ENCODE measurements around the gene TMC1.
A peak's percentile ranks its signal among the peaks of the same experiment; 100 is the strongest.
"Not testable (repeated sequence)": the region's sequence is repeated elsewhere in the genome, so short reads cannot be mapped to it uniquely, and the experiment has no call there.

The TMC1 gene

DNA sequence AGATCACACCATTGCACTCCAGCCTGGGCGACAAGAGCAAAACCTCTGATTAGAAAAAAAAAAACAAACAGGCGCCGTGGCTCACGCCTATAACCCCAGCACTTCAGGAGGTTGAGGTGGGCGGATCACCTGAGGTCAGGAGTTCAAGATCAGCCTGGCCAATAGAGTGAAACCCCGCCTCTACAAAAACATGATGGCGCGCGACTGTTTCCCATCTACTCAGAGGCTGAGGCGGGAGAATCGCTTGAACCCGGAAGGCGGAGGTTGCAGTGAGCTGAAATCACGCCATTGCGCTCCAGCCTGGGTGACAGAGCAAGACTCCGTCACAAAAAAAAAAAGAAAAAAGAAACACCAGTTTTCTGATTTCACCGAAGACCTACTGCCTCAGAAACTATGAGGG, at the start of gene TMC1:
Gene TMC1, plus strand, starts transcription at position 193 of the 400 bp plus-strand sequence. CDS start 127,041 bp downstream, outside the sequence.
- DNase-seq (ENCODE audit: low spot score), result not testable (repeated sequence)

DNA sequence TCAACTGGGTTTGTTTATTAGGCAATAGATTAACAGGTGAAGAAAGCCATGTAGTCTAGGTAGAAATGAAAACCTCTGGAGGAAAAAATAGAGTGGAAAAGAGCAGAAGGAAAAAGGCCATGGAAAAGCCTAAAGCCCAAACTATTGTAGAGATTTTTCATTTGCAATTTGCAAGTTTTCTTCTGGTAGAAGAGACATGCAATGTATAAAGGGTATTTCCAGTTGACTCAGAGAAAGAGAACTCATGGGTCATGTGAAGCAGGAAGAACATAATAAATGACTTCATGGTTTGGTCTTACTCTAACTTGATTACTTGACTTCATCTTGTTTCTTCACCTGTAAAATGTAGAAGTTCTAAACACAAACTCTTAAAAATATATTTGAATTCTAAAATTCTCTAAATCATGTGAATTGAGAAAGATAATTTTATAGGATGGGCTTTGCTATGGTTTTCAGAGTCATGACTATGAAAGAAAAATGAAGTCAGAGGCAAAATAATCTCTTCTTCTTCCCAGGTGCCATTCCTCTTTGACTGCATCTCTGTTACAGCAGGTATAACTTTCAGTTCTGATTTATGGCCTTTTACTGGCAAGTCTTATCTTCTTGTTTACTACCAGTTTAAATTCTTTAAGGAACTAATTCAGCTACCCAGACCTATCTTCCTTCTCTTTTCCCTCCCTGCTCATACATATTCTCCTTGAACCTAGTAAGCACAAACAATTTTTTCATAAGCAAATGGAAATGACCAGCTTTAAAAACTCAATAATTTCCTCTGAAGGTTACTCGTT, 47.7 kb upstream of the TMC1 start:
- DNase-seq (ENCODE audit: low spot score), result no peak

DNA sequence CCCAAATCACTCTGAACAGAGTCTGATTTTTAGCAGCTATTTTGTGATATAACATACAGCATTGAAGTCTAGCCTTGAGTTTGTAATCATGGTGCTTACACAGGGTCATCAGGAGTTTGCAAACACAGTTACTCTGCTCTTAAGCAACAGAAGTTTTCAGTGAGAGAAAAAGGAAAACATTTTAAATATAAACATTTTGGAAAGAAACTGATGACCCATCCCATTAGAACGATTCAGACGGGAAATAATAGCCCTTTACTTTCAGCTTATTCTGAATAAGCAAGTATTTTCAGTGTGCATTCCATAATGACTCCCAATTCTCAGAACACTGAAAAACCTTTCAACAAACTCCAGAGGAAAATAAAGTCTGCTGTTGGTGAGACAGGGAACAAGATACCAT, 46.7 kb upstream of the TMC1 start:
- DNase-seq (ENCODE audit: low spot score), result no peak

DNA sequence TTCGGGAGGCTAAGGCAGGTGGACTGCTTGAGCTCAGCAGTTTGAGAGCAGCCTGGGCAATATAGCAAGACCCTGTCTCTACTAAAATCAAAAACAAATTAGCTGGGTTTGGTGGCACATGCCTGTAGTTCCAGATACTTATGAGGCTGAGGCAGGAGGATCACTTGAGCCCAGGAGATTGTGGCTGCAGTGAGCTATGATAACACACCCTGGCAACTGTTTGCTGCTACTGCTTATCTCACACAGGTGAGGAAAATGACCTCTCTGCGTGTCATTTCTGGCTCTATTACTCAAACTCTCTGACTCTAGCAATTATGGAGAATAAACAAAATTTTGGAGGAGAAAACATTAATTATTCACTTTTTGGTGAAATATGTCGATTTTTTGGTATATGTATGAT, 45.3 kb upstream of the TMC1 start:
- DNase-seq (ENCODE audit: low spot score), result no peak

DNA sequence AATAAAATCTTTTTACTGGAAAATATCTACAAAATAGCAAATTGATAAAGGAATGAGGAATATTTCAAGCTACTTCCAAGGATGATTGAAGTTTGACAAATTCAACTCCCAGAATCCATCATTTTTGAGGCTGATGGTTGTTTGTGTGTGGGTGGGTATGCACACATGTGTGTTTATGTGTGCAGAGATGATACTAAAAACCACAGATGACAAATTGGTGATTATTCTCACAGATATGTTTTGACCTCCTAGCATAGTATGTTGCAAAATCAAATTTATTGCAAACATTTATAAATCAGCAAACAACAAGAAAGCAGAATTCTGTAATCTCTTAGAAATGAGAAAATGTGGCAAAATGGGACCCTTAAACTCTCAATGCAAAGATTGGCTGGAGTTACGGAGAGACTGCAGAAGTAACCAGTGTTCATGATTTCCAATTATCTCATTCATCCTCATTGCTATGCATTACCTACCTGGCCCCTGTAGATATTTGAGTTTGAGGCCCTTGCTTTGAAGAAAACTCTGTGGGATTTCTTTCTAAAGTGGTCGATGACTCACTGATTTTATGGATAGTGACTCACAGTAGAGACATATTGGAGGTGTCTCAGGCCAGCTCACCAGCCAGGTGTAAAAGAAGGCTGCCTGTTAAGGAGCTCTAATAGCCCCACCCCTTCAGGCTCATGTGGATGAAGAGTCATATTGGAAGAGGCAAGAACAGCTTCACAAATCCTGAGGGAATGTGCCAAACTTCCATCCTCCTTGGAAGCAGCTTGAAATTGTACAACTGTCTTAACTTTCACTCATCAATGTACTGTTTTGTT, 44.6 kb upstream of the TMC1 start:
- DNase-seq (ENCODE audit: low spot score), result peak; percentile 18

DNA sequence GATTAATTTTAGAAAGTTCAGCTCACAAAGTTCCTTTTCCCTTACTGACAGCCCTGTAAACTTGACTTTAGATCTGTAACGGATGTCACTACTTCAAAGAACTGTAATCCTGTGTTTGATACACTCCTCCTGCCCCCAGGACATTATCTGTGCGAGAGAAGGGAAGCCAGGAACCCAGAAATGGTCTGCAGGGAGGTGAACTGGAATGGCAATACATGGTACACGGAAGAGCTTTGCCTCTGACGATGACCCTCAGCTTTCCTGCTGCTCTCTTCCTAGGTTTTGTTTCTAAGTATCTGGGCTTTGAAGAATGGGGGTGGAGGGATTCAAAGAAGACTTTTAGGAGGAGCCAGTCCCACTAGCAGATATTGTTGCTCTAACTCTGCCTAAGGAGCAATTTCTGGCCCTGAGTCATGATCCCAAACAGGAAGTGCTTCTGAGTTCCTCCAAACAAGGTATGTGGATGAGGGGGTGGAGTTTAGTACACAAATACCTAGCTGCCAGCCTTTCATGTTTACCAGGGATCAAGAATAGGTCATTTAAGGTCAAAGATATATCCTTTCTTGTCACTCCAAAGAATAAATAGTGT, 43.4 kb upstream of the TMC1 start:
- peak; percentile 70 for DNase-seq (ENCODE audit: low spot score)

DNA sequence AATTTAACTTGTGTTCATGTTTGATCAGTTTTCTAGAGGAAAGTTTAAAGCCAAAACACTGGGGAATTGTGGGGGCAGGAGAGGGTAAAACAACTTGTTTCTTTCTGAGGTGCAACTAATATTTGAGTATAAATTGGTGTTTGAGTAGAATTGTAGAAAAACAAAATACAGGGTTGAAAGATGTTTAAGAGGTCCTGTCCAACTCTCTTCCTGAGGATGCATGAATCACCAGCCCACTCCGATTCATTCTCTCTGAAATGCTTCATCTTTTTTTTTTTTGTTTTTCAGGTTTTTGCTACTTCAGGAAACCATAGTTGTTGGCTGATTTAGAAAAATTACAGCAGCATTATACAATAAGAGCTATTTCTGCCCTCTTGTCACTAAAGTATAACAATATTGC, 42.4 kb upstream of the TMC1 start:
- peak; percentile 17 for DNase-seq (ENCODE audit: low spot score)

DNA sequence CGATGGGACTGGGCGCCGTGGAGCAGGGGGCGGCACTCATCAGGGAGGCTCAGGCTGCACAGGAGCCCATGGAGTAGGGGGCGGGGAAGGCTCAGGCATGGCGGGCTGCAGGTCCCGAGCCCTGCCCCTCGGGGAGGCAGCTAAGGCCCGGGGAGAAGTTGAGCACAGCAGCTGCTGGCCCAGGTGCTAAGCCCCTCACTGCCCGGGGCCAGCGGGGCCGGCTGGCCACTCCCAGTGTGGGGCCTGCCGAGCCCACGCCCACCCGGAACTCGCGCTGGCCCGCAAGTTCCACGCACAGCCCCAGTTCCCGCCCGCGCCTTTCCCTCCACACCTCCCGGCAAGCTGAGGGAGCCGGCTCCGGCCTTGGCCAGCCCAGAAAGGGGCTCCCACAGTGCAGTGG, 41.1 kb upstream of the TMC1 start:
- DNase-seq (ENCODE audit: low spot score), result not testable (repeated sequence)

DNA sequence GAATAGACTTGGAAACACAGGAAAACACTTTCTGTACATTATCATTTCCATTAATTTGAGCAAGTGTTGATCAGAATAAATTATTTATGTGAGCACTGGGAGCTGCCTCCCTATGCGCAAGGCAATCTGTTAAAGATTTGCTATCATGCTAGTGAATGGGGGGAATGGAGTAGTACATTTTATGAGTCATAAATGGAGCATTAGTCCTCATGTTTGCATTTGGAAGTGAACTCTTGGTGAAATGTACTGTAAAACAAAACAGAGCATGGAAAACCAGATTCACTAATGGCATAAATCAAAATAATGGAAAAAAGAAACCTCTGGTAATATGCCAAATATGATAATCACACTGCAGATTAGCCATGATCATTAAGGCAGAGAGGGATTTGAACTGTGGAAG, 40.5 kb upstream of the TMC1 start:
- DNase-seq (ENCODE audit: low spot score), result no peak

DNA sequence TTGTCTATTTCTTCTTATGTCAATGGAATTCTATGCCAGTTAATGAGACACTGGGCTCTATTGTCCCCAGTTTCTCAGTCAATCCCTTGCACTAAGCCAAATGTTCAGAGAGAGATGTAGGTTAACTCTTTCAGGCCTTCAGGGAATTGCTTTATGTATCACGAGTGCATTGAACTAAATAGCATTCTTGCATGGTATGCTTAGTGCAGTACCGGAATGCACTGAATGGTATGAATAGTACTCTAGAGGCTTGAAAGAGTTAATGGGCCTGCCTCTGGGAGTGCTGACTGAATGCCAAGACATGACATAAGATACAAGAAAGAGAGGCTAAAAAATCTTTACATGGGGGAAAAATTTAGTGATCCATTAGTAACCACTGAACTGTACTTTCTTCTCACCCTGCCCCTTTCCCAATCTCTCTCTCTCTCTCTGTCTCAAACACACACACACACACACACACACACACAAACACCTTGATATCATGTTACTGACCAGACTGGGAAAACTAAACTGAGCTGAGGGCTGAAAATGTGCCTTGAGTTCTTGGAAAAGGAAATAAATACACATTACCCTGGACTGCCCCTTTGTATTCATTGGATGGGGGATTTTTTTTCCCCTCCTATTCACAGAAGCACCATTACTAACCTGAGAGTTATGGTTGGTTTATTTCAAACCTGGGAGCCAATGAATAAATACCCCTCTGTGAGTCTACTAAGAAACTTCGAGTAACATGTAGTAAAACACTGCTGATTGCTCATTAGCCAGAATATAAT, 35.4 kb upstream of the TMC1 start:
- no peak for DNase-seq (ENCODE audit: low spot score)

DNA sequence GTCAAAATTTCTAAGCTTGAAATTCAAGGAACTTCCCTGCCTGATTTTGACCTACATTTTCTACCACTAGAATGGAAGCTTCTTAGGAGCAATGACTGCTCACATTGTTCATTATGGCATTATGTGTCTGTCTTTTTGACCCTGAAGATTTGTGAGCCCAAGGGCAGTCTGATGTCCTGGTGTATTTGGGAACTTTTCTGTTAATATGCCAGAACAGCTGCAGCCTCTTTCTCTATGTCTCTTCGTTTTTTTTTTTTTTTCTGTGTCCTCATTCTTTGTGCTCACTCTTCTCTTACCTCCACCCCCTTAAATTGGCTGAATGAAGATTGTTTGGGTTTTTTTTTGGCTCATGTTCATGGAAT, 34.8 kb upstream of the TMC1 start:
- DNase-seq (ENCODE audit: low spot score), result no peak

DNA sequence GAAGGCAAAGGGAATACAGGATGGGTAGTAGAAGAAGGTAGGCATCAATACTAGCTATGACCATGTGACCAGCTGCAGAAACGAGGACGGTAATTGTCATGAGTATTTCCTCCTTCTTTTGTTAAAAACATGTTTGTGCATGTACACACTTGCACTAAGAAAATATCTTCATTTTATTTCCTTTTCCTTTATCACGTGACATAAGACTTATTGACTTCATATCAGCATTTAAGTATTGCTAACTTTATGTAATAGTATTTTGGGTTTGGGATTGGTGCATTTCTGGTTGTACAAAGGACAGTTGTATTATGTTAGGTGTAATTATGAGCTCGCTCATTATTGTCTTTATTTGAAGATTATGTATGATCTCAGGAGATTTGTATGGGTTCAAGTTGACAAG, 33.7 kb upstream of the TMC1 start:
- not testable (repeated sequence) for DNase-seq (ENCODE audit: low spot score)

DNA sequence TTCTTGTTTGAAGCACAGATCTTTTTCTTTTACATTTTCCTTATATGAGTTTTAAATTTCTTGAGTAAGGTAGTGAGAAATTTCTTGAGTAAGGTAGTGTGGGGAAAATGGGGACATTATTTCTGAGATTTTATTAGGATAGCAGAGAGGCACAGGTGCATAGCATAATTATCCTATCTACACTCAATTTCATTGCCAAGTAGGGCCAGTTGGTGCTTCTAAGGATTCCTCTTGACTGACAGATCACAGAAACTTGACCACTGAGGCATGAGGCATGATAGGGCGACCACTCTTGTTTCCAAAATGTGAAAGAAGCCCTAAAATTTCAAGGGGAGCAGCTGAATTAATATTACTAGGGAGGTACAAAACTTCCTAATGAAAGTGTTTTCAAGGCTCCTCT, 31.4 kb upstream of the TMC1 start:
- no peak for DNase-seq (ENCODE audit: low spot score)

DNA sequence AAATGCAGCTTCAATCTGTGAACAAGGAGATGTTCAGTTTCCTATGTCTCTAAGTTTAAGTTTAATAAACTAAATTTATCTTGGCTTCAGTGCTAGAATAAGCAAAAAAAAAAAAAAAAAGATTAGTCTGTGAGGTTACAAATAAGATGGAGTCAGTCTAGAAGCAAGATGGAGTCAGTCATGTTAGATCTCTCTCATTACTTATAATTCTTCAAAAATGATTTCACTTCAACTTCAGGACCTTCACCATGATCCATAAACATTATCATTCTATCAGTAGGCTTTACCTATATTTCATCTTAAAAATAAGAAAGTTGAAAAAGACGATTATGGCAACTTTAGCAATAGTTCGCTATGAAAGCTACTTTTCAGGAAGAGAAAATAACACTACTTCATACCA, 30.2 kb upstream of the TMC1 start:
- DNase-seq (ENCODE audit: low spot score), result no peak

DNA sequence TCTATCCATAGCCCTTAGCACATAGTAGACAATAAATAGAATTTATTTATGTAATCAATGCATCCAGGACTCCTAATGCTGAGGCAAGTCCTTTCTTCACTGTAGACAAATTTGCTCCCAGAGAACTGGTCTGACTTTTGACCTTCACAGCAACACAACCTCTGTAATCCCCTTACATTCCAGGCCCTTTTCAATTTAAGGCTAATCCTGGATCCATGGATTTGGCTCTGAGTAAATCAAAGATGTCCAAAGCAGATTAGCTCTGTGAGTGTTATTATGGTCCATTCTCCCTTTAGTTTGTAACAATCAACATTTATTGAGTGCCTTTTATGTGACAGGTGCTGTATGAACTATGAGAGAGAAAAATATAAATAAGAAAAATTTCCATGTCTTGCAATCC, 27.4 kb upstream of the TMC1 start:
- no peak for DNase-seq (ENCODE audit: low spot score)

DNA sequence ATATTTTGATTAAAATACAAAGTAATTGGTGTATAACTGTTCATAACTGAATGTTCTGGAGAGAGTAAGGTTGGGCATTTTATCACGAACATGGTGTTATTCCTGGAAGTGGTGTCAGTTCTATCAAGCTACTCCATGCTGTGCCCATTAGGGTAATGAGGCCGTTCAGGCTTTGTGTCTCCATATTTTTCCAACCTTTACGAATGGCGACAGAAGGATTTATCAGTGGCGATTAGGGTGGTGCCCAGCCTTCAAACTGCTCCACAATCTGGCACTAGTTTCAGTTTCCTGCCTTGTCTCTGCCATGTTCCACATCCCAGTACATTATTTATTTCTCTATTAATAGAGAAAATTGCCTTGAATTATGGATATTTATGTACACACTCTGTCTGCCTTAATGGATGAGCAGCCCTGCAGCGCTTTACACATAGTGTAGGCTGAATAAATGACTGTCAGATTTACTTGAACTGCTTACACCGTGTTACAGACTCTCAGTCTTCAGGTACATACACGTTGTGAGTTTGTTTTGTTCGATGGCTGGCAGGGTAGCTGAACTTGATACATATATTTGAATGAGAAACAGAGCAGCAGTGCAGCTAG, 23.9 kb upstream of the TMC1 start:
- no peak for DNase-seq (ENCODE audit: low spot score)

DNA sequence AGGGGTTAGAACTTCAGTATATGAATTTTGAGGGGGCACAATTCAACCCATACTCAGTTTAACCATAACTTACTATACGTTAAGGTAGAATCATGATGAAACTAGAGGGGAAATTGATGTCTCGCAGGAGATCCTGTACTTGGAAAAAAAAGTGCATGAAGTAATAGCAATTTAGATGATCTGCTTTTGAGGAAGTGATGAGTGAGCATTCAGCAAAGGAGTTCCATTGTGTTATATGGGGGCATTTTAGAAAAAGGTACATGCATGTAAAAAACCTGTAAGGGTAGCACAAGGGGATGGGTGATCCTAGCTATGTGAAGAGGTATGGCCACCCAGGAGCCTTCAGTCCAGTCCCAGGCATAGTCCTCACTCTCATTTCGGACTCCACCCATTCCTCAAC, 14.8 kb upstream of the TMC1 start:
- no peak for DNase-seq (ENCODE audit: low spot score)

DNA sequence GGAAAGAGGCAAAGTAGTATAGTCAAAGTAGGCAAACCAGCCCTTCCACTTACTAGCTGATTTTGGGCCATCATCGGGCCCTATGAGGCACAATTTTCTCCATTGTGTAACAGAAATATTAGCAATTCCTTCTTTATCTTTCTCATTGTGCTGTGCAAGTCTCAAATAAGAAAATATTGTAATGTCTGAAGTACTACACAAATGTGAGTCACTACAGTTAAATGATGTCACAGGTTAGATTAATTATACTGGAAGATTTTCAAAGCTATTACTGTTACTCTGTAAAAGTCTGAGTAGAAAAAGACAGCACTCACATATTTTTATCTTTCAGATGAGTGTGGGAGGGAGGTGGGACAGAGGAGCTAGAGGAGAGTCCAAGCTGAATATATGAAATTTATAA, 12.4 kb upstream of the TMC1 start:
- DNase-seq (ENCODE audit: low spot score), result peak; percentile 35

DNA sequence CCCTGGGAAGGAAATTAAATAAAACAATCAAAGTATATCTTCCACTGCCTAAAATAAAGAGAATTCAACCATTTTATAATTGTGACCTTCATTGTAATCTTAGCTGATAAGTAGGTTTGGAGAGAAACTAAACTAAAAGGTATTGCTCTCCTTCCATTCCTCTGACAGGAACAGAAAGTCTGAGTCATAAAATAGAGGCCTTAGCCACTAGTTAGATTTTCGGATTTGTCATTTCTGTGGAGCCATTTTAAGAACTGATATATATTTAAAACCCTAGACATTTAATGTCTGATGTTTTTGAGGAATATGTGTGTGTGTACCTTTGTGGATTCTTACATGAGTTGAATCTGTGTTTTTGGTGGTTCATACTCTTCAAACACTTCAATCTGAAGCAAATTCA, 11.8 kb upstream of the TMC1 start:
- DNase-seq (ENCODE audit: low spot score), result peak; percentile 16

DNA sequence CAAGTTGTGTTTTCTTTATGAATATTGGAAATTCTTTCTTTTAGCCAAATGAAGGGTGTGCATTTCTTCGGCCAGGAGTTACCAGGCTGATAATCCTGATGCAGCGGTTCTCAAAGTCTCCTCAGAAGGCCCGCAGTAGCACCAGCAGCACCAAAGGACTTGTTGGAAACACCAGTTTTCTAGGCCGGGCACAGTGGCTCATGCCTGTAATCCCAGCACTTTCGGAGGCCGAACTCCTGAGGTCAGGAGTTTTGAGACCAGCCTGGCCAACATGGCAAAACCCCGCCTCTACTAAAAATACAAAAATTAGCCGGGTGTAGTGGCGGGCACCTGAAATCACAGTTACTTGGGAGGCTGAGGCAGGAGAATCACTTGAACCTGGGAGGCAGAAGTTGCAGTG, 397 bp upstream of the TMC1 start:
- not testable (repeated sequence) for DNase-seq (ENCODE audit: low spot score)

DNA sequence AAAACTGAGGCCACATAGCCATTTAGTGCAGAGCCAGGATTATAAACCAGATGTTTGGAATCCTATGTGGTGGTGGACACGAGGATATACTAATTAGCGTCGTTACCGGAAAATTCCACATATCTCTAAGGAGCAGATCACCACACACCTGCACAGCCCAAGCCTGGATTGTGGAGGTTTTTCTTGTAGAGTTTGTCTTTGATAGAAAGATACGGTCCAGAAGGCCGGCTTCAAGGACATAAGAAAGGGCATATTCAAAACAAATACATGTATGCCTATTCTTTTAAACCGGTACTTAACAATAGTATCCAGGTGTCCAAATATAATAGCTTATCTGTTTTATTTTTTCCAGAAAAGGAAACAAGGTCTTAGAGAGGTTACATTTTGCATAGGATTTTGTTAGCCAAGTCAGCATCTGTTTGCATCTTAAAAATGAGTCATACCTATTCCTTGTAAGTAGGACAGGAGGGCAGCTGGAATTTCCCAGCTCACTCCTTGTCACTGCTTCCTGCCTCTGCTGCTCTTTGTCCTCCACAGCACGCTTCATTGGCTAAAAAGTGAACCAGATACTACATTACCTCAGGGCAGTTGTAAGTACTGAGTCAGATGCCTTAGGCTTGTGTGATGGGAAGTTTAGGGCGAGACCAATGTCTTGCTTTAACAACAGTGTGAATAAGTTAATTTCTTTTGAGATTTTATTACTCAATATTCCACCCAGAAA, 3.6 kb downstream of the TMC1 start:
- DNase-seq (ENCODE audit: low spot score), result peak; percentile 82
